Ovary (tissue), 3 donors: ENCODE data around the gene CELF3.

Source experiments
- CTCF ChIP-seq, 3 donors: fragments of 450-650 bp in 2 of 3; fragments of 200-600 bp in 1 of 3; IDR thresholded peaks; one replicate each; pipeline versions ENCODE4 v1.5.1 to v1.8.0; 2016 to 2022; ENCODE audit warnings: antibody characterized with exemption in 3 of 3, mild to moderate bottlenecking in 1 of 3
- EP300 ChIP-seq: sonication (generic); formaldehyde crosslinking; IDR thresholded peaks from one replicate; pipeline ENCODE4 v1.6.1; 2017; ENCODE audit warnings: antibody characterized with exemption
- donor health status: DM: no; HTN: no; CAD: no.

DNA sequence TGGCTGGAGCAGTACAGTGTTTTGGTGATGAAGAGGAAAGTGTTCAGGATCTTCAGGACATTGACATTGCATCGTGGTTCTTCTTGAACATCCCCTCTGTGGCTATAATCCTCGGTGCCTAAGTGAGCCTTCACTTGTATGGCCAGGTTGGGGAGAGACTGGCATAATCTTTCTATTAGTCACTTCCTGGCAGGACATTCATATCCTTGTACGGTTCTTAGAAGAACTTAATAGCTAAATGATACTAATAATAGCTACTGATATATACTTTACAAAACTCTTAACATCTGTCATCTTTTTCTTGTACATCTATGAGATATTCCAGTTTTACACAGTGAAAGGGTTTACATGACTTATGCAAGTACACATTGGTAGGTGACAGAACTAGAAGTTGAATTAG, 35.8 kb downstream of the CELF3 start:
- TF ChIP-seq CTCF (IDR thresholded peaks at IDR 0.05) (no peak), EP300 (no peak)
